NCI-H1417 (cell line): ENCODE data around the gene COX6B2.
A peak's percentile ranks its signal among the peaks of the same experiment; 100 is the strongest.
"Not testable (repeated sequence)": the region's sequence is repeated elsewhere in the genome, so short reads cannot be mapped to it uniquely, and the experiment has no call there.

ENCODE experiments used
- DNase-seq, 3 experiments: peaks; one replicate each; lab custom pipeline; 2025; lab: John Stamatoyannopoulos, UW

Gene COX6B2, protein sequence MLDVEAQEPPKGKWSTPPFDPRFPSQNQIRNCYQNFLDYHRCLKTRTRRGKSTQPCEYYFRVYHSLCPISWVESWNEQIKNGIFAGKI

DNA sequence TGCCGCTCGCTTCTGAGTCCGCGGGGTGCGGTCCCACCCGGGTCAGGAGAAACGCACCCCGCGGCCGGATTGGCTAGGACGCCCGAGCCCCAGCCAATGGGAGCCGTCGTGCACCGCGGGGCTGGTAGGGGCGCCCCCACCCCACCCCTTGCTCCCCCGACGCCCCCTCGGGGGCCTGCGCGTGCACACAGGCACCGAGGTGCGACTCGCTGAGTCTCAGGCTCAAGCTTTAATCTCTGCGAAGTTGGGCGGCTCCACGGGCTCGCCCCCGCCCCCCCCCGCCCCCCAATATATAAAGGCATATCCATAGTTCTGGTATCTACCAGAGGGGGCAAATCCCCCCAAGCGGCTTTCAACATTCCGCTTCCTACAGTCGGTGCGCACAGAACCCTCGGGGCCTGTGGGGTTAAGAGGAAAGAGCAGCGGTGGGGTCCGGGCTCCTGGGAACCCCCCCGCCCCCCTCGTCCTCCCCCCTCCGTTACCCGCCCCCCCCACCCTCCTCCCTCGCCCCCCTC, at the start of gene COX6B2:
COX6B2 (minus strand) TSS at position 22 of the 515 bp plus-strand sequence. CDS start 198 bp downstream, outside the sequence.
- DNase-seq = no peak

DNA sequence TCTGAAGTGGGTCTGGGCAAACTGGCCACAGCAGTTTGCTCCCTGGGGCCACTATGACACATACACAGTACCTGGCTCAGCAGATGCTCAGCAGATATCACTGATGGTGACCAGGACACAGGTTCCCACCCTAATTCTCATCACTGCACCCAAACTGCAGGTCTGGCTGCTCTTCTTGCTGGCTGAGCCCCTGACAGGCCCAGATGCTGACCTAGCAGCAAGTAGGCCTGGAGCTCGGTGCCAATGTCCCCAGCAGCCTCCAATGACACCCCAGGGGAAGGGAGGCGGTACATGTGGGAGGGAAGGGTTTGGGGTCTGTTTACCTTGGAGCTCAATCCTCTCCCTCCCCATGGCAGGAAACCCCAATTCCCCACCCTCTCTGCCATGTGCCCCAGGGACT, 48.0 kb upstream of the COX6B2 start:
- no peak for DNase-seq

DNA sequence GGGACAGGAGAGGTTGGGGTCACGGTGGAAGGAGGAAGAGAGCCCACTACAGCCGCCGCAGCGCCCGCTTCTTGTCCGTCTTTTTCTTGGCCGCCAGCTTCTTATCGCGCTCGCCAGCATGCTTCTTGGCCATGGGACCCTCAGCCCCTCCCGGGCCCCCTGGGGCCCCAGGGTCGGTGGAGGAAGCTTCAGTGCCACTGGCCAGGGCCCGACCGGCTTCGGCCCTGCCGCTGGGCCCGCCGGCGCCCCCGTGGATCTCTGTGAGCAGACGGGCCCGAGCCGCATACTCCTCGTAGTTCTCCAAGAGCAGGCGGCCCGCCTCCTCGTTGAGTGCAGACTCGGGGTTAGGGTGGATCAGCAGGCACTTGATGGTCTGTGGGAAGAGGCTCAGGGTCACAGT, 46.9 kb upstream of the COX6B2 start:
- not testable (repeated sequence) for DNase-seq

DNA sequence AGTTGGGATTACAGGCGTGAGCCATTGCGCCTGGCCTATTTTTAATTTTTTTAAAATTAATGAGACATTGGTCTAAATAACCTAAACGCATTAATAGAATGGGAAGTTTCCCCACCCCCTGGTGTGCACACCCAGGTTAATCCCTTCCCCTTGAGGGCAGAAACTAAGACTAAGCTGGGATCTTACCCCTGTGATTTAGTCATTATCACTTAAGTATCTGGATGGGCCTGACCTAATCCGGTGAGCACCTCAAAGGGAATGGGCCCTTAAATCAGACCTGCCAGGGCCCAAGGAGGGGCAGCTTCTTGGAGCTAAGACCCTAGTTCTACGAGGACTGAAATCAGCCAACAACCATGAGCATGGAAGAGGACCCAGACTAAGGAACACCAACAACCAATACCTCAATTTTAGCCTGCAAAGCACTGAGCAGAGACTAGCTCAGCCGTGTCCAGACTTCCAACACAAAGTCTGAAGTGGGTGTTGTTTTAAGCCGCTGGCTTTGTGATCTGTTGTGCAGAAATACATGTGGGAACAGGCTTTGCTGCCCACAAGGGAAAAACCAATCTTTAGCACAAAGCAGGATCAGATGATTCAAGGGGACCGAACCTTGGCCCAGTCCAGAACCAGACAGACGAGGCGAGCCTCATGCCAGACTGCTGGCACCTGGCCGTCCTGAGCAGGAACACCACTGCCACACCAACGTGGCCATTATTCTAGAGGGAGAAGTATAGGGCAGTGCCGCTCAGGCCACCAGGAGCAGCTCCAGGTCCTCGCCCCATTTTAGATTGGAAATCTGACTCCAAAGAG, 46.0 kb upstream of the COX6B2 start:
- no peak for DNase-seq

DNA sequence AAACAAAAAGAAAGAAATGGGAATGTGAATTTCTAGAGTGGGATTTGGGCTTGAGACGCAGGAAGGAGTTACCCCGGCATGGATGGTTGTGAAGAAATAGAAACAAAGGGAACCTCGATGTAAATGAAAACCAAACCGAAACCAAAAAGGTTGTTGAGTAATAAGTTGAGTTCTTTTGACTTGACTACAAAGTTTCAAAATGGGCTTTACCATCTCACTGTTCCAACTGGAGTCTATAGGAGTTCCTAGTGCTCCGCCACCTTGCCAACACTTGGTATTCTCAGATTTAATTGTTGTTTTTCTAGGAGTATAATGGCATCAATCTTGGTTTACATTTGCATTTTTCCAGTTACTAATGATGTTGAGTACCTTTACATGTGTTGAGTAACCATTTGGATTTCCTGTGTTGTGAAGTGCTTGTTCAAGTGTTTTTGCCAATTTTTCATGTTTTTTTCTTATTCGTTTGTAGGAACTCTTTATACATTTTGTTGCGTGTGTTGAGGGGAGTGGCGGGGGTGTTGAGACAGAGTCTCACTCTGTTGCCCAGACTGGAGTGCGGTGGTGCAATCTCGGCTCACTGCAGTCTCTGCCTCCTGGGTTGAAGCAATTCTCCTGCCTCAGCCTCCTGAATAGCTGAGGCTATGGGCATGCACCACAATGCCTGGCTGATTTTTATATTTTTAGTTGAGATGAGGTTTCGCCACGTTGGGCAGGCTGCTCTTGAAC, 43.8 kb upstream of the COX6B2 start:
- no peak for DNase-seq

DNA sequence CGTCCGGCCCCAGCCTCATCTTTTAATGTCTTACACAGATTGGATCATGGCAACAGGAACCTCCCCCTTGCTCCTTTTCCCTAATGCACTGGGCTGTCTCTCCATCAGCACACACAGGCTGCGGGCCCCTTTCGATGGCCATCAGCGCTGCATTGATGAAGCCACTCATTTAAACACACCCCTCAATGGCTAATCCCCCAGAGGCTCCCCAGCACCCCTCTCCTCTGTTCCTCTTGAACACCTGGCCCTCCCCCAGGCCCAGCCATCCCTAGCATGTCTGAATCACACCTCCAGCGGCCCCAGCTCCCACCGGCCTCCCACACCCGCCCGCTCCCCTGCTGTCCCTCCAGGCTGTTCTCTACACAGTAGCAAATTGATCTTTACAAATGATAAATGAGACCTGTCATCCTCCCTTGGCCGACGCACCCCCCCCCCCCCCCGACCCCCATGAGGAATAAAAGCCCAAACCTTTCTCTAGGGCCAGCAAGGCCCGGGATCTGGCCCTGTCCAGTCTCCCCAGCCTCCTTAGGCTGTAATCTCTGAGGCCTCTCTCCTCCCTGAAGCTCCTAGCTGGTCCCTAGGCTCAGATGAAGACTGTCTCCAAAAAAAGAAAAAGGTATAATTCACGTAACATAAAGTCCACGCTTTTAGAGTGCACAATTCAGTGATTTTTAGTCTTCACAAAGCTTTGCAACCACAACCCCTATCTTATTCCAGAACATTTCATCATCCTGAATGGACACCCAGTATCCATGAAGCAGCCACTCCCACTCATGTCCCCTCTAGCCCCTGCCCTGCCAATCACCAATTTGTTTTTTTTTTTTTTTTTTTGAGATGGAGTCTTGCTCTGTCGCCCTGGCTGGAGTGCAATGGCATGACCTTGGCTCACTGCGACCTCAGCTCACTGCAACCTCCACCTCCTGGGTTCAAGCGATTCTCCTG, 38.6 kb upstream of the COX6B2 start:
- DNase-seq = no peak

DNA sequence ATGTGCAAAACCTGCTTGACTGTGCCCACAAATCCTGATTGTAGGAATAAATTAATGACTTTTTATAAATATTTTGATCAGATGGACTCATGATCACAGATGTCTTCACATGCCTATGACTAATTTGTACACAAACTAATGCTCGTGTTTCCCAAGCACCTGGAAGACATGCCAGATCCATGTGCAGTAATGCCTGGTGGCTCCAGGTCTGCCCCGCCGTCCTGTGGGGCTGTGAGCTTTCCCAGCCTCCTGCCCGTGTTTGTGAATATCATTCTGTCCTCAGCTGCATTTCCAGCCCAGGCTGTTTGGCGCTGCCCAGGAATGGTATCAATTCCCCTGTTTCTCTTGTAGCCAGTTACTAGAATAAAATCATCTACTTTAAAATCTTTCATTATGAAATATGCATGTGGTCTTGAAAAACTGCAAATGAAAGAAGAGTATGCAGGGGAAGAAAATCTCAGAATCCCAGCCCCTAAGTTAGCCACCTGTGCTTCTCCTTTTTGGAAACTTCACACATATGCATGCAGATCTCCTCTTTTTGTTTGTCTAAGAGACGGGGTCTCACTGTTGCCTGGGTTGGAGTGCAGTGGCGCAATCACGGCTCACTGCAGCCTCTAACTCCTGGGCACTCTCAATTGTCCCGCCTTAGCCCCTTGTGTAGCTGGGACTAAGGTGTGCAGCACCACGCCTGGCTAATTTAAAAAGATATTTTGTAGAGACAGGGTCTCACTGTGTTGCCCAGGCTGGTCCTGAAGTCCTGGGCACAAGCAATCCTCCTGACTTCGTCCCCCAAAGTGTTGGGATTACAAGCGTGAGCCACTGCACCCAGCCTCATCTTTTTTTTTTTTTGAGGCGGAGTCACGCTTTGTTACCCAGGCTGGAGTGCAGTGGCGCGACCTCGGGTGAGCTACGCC, 37.4 kb upstream of the COX6B2 start:
- no peak for DNase-seq

DNA sequence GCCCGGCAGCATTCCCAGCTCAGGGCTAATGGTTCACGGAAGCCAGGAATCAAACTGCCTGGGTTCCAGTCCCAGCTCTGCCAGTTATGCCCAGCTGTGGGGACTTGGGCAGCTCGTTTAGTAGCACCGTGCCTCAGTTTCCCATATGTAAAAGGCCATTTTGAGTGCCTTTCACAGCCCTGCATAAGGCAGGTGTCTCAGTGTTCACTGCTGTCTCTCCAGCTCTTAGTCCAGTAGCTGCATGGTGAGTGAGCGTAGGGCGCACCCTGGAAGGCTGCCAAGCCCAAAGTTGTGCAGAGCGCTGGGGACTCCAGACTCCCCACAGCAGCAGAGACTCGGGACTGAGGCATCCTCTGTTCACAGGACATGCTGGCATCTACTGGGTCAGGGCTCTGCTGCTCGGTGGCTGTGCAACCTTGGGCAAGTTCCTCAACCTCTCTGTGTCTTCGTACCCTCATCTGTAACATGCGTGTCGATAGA, 36.7 kb upstream of the COX6B2 start:
- DNase-seq = no peak

DNA sequence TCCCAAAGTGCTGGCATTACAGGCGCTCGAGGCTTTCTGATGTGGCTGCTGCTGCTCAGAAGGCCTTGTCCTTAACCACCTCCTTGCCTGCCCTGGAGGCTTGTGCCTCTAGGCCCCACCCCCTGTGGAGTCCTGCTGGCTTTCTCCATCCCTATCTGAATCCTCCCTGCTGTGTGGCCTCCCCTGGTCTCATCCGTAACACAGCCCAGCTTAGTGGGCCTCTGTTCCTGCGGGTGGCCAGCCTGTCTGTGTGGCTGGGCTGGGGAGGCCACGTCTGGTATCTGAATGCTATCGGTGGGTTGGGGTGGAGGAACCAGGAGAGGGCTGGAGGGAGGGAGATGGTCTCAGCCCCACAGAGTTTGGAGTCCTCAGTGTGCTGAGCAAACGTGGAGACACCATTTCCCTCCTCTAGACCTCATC, 36.0 kb upstream of the COX6B2 start:
- DNase-seq = peak in 1 of 3 experiments; percentile 8

DNA sequence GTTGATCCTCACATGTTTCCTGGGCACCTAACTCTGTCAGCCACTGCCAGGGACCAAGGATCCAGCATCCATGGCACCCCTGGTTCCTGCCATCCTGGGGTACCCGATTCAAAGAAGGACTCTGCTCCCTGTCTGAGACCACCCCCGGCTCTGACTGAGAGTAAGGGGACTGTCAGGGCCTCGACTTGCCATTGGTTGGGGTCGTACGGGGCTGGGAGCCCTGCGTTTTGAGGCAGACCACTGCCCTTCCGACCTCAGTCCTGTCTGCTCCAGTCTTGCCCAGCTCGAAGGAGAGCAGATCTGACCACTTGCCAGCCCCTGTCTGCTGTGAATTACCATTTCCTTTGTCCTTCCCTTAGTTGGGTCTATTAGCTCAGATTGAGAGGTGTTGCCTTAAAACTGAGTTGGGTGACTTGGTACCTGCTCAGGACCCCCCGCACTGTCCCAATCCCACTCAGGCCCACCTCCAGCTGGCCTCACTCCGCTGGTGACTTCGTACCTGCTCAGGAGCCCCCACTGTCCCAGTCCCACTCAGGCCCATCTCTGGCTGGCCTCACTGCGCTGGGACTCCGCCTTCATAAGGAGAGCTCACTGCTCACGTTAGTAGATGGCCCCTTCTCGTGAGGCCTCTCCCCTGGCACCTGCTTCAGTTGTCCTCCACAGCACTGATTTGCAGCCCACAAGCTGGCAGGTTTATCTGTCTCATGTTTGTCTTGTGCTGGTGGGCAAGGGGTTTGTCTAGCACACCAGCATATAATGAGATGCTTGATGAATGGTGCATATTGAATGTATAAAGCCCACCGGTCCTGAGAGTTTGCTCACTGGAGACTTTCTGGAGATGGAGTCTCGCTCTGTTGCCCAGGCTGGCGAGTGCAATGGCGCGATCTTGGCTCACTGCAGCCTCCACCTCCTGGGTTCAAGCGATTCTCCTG, 35.1 kb upstream of the COX6B2 start:
- DNase-seq = no peak

DNA sequence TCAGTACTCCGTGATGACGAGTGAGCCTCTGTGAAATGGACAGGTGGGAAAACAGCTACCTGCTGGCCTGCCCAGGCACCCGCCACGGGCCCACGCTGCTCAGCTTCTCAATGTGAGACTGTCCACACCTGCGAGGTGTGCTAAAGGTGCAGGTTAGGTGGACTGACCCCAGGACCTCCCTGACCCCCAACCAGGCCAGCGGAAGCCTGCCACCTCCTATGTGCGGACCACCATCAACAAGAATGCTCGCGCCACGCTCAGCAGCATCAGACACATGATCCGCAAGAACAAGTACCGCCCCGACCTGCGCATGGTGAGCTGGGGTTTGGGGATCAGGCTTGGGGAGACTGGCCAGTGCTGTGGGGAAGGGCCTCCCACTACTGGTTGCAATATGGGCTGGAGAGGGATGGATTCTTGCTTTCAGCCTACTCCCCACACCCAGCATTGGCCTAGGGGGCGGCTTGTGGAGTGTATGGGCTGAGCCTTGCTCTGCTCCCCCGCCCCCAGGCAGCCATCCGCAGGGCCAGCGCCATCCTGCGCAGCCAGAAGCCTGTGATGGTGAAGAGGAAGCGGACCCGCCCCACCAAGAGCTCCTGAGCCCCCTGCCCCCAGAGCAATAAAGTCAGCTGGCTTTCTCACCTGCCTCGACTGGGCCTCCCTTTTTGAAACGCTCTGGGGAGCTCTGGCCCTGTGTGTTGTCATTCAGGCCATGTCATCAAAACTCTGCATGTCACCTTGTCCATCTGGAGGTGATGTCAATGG, 33.4 kb upstream of the COX6B2 start:
- no peak for DNase-seq

DNA sequence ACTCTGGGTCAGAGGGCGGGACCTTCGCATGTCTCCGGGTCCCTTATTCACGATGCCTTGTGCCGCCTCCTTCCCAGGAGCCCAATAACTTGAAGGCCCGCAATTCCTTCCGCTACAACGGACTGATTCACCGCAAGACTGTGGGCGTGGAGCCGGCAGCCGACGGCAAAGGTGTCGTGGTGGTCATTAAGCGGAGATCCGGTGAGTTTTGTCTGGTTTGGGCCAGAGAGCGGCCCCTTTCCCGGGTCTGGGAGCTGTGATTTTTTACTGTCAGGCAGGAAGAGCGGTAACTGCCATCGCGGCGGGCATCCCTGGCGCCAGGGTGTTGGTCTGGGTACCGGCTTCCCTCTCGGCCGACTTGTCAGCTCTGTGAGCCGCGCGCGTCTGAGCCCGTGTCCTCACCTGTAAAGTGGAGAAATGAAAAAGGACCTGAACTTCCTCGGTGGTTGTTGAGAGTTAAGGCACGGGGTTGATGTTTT, 32.0 kb upstream of the COX6B2 start:
- no peak for DNase-seq

DNA sequence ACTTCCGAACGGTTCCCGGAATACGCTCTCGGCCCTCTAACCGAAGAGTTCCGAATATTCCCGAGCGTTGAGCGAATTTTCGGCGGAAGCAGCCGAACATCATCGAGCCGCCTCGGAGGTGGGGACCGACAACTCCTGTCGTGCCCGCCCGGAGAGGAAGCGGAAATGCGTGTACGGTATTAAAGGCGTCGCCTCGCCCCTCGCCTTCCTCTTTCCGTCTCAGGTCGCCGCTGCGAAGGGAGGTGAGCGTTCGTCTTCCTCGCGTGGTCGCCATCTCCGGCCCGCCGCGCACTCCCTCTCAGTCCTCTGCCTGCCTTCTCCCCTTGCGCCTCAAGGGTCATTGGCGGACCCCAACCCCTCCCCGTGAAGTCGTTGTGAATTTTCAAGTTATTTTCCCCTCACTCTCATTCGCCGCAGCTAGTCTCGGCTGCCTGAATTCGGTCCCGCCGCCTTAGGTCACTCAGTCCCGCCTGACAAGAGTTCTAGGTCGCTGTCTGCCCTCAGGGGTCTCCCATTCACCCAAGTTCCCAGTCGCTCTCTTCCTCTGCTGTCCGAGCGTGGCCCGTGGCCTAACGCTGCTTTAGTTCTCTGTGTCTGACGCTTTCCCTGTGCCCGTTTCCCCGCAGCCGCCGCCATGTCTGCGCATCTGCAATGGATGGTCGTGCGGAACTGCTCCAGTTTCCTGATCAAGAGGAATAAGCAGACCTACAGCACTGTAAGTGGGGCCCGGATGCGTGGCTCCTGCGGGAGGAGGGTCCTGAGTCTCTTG, 31.4 kb upstream of the COX6B2 start, which contains the start of gene RPL28:
RPL28 (plus strand) TSS at position 209 of the 769 bp plus-strand sequence; CDS start at position 635, 426 bp downstream.
- peak; percentile 98 to 100 (median 99) for DNase-seq

DNA sequence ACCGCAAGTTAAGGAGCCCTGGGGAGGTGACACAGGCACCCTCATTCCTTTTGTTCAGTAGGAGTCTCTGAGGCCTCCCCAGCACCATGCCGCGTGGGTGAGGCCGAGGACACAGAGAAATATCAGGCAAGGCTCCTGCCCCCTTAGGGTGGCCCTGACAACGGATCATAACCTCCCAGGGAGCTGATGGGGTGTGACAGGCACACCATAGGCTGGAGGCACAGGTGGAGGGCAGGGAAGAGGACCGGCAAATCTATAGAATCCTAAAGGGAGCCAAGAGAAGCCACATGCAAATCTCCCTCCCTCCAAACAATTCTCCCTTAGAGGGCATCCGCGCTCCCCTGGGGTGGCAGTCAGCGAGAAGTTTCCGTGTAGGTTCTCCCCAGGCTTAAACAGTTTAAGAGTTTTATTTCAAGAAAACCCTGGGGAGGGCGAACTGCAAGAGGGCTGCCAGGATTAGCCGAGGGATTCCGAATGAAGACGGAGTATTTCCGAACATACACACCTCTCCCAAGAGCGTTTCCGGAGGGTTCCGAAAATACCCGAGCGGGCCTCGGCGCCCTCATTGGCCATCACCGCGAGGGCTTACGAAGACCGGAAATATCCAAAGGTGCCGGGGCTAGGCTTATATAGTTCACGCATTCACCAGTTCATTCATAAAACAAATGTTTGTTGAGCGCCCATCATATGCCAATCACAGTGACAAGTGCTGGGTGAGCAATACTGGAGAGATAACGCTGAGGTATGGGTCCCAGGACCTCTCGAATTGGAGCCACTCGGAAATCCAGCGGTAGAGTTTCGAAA, 30.6 kb upstream of the COX6B2 start:
- peak; percentile 98 to 99 (median 98) for DNase-seq

DNA sequence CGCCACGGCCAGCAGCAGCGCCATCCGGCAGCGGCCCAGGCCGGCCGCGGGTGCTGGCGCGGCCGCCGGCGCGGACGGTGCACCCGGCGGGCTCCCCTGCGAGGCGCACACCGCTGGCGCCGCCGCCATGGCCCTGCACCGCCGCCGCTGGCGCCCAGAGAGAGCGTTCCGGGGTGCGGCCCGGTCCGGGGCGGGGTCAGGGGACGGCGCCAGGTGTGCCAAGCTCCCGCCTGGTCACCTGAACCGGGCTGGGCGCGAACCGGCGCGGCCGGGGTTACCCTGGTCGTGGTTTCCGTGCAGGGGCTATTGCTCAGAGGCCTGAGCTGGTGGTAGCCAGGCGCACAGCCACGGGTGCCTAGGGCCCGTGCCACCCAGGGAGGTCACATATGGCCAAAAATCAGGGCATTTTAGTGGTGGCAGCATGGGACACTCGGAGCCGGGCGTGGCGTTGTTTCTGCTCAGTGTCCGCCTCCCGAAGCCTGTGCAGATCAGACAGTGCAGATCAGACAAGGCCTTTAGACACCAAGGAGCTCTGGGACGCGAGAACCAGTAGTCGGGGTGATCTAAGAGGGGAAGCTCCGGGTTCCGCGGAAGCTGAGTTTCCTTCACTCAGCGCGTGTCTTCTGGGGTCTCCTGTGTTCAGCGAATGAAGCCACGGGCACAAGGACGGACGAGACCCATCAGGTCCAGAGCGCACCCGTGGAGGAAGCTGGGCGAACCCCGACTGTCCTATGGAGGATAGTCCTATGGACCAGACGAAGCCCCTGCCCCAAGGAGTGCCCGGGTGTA, 29.8 kb upstream of the COX6B2 start, which contains the start of gene TMEM238:
TMEM238 (minus strand) TSS at position 162 of the 789 bp plus-strand sequence; CDS start at position 129, 33 bp downstream.
- peak; percentile 65 to 74 (median 68) for DNase-seq
